H1 (cell line): ENCODE results near the gene RMRP.

Experiments
- ATF2 ChIP-seq: IDR thresholded peaks from 2 replicates; pipeline ENCODE4 v1.6.1; 2012; ENCODE audit warnings: low read length, inconsistent platforms
- CTCF ChIP-seq, 3 experiments: IDR thresholded peaks; 1 replicate in 2 of 3; 2 replicates in 1 of 3; pipeline versions ENCODE4 v1.5.1 to v1.6.1; 2011; ENCODE audit warnings: low read length in 3 of 3, mild to moderate bottlenecking in 3 of 3, inconsistent platforms in 2 of 3, low read depth in 1 of 3, moderate library complexity in 1 of 3; ENCODE audit not compliant: insufficient read depth in 1 of 3; ENCODE audit errors: control extremely low read depth in 1 of 3
- JUN ChIP-seq: IDR thresholded peaks from 2 replicates; pipeline ENCODE4 v1.6.1; 2011; ENCODE audit warnings: low read depth, mild to moderate bottlenecking, improper control_type of control experiment, low read length
- POLR2A ChIP-seq, 2 experiments: IDR thresholded peaks; 1 replicate in 1 of 2; 2 replicates in 1 of 2; pipeline ENCODE4 v1.6.1; 2011; ENCODE audit warnings: low read depth in 2 of 2, low read length in 2 of 2, mild to moderate bottlenecking in 2 of 2; ENCODE audit errors: control extremely low read depth in 1 of 2
- POLR2AphosphoS5 ChIP-seq: IDR thresholded peaks from 2 replicates; pipeline ENCODE4 v1.6.1; 2011; ENCODE audit warnings: low read depth, low read length
- RAD21 ChIP-seq, 2 experiments: IDR thresholded peaks in 1 of 2; conservative IDR thresholded peaks in 1 of 2; 2 replicates each; pipeline ENCODE4 v1.6.1; 2011; ENCODE audit warnings: low read depth in 2 of 2, low read length in 2 of 2, improper control_type of control experiment in 1 of 2, inconsistent platforms in 1 of 2, mild to moderate bottlenecking in 1 of 2, moderate library complexity in 1 of 2

DNA sequence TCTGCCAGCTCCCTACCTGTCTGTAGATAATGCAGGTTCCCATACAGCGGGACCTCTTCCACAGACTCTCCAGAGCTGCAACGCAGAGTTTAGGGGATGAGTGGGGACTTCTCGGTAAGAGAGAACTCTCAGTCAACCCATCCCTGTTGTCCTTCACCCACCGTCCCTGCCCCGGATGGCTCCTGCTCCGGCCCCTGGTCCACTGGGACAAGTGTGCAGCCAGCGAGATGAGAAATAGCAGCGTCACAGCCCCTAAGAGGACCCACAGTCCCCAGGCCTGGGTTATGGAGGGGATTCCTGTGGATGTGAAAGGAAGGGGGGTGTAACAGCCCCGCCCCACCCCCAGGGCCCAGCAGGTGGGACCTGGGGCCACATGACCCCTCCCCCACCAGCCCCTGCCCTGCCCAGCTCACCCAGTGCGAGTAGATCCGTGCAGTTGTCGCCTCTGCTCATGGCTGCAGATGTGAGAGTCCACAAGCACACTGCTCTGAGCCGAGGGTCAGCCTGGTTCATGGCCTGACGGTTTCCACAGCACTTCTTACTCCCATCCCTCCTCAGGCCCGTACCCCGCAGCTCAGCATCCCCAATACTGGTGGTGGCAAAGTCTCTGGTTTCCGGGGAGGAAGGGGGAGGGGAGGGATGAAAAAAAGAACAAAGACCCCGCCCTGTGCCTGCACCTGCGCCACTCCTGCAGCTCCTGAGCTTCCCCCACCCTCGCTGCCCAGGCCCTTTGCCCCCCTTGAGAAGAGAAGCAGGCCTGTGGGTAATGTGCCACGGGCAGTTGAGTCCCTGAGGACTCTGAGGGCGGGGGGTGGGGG, 7.3 kb downstream of the RMRP start, which contains the start of gene SIT1:
- no peak for TF ChIP-seq CTCF (IDR thresholded peaks at IDR 0.05; ENCODE audit: control extremely low read depth in 1 of 3, insufficient read depth in 1 of 3, low read depth in 1 of 3, low read length in 3 of 3)
- no peak for TF ChIP-seq RAD21 (IDR thresholded peaks at IDR 0.05 in 1 of 2, conservative IDR thresholded peaks at IDR 0.05 in 1 of 2; ENCODE audit: low read depth in 2 of 2, low read length in 2 of 2)
- TF ChIP-seq JUN: no peak
- TF ChIP-seq POLR2AphosphoS5: no peak
- TF ChIP-seq POLR2A (IDR thresholded peaks at IDR 0.05; ENCODE audit: control extremely low read depth in 1 of 2, low read depth in 2 of 2, low read length in 2 of 2): no peak
- TF ChIP-seq ATF2: no peak
